GM12801 (cell line): ENCODE data around the gene EFNA4.

Experiments used
- CTCF ChIP-seq: IDR thresholded peaks from one replicate; pipeline ENCODE4 v1.5.1; 2011; ENCODE audit warnings: control low read depth; ENCODE audit not compliant: insufficient read length; ENCODE audit errors: extremely low read depth

The EFNA4 gene

DNA sequence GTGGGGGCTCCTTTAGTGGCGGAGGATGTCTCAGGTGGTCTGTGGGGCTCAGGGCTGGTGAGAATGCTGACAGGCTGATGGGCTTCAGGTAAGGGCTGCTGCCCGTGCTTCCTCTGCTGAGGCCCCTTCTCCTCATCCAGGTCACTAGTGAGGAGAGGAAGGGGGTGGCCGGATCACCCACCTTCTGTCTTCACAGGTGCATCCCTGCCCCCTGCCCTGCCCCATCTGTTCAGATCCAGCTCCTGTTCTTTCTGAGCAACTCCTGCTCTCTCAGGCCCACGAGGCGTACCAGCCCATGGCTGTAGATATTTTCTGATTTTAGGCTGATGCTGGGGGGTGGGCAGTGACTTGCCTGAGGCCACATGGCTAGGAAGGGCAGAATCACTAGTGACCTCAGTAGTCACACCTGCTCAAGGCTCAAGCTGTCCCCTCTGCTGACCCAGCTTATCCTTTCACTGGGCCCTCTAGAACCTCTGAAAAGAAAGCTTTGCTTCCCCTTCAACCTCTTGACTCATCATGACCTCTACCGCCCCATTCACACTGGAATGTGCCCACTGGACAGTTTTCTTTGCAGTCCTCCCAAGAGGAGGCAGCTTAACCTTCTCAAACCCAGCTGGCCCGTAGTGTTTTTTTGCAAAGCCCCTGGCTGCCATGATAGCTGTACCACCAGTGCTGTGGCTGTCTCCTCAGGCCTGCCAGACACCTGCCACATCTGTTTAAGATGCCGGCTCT lies 44.8 kb upstream of the EFNA4 start:
- no peak for TF ChIP-seq CTCF

- no peak for TF ChIP-seq CTCF
Observed at GRCh38 chr1:155019377-155020245, 43.9 kb upstream of the EFNA4 start.

DNA sequence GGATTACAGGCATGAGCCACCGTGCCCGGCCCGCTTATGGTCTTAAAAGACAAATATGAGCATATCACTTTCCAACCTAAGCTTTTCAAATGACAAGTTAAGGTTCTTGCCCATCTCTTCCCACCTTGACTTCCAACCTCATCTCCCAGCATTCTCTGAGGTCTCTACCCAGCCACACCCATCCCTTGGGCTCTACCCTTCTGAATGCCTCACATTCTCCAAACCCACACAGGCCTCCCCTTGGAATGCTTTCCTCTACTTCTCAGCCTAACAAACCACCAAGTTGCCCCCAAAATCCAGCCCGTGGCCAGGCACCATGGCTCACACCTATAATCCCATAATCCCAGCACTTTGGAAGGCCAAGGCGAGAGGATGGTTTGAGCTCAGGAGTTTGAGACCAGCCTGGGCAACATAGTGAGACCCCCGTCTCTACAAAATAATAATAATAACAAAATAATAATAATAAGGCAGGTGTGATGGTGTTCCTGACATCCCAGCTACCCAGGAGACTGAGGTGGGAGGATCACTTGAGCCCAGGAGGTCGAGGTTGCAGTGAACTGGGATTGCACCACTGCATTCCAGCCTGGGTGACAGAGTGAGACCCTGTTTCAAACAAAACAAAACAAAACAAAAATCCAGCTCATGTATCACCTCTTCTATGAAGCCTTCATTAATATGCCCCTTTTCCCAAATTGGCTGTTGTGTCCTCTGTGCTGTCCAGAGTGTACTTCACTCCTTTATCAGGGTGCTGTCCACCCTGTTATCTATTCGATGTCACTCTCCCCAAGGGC lies 41.2 kb upstream of the EFNA4 start:
- no peak for TF ChIP-seq CTCF

- TF ChIP-seq CTCF, result no peak
Observed at GRCh38 chr1:155022927-155023236, 40.7 kb upstream of the EFNA4 start.

GRCh38 chr1:155023627-155024026 lies 39.9 kb upstream of the EFNA4 start:
- no peak for TF ChIP-seq CTCF

- no peak for TF ChIP-seq CTCF
Observed at GRCh38 chr1:155024315-155024714, 39.2 kb upstream of the EFNA4 start.

- TF ChIP-seq CTCF, result no peak
Observed at GRCh38 chr1:155026154-155026553, 37.4 kb upstream of the EFNA4 start.
